ENCODE measurements around the gene CAMK2G. TPM values are rescaled to one million over a fixed set of nuclear protein-coding genes. Genes with fewer than 3 reads are reported as not detected.

Gene CAMK2G
- total RNA-seq, 2 donors from 2014 or later = 20.9 to 21.7 TPM

DNA sequence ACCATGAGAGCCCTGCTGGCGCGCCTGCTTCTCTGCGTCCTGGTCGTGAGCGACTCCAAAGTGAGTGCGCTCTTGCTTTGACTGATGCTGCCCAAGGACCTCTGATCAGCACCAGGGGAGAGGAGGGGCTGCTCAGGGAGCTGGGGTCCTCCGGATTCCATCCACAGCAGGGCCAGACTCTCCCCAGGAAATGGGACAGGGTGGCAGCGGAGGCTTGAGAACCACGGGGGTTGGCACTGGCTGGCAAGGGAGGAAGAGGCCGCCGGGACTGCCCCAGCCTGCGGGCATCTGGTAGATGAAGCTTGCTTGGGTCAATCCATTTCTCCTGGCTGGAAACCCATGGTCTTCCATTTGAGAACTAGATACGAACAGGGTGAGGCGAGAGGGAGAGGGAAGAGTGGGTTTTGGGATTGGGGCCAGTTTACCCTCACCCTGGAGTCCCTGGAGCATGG lies 37.2 kb upstream of the CAMK2G start:
- WGBS, 2 experiments (ENCODE audit: insufficient coverage in 1 of 2, insufficient read length in 1 of 2) = 24 to 30% methylated on average over 9 to 14 of the region's 14 CpGs
- Histone ChIP-seq H3K27ac (ENCODE audit: low read depth, low read length) (no peak overlapping the region), H3K4me1 (ENCODE audit: control insufficient read depth, insufficient read depth, low read length) (peaks cover 8% of the 10 kb centered on the region), H3K9ac (ENCODE audit: extremely low read depth, low read length, poor library complexity, severe bottlenecking) (no peak overlapping the region), H3K4me3 (ENCODE audit: low read length) (peak overlapping the region; percentile 85), H3K9me3 (ENCODE audit: control insufficient read depth, low read length) (no peaks in the 10 kb centered on the region), H3K36me3 (ENCODE audit: control insufficient read depth, insufficient read depth, low read length) (no peaks in the 10 kb centered on the region), H3K27me3 (ENCODE audit: control insufficient read depth, insufficient read depth, low read length, poor library complexity, severe bottlenecking) (peaks cover 43% of the 10 kb centered on the region)
- DNase-seq = no peak
- H3K4me1 Mint-ChIP-seq = peaks cover 16% of the 10 kb centered on the region
- H3K36me3 Mint-ChIP-seq (ENCODE audit: low read depth) = no peaks in the 10 kb centered on the region
- peaks cover 66% of the 10 kb centered on the region for H3K27me3 Mint-ChIP-seq (ENCODE audit: insufficient read depth)
- no peaks in the 10 kb centered on the region for H3K9me3 Mint-ChIP-seq
- H3K4me3 Mint-ChIP-seq = peak overlapping the region; percentile 76
- TF ChIP-seq, protein P1, sequence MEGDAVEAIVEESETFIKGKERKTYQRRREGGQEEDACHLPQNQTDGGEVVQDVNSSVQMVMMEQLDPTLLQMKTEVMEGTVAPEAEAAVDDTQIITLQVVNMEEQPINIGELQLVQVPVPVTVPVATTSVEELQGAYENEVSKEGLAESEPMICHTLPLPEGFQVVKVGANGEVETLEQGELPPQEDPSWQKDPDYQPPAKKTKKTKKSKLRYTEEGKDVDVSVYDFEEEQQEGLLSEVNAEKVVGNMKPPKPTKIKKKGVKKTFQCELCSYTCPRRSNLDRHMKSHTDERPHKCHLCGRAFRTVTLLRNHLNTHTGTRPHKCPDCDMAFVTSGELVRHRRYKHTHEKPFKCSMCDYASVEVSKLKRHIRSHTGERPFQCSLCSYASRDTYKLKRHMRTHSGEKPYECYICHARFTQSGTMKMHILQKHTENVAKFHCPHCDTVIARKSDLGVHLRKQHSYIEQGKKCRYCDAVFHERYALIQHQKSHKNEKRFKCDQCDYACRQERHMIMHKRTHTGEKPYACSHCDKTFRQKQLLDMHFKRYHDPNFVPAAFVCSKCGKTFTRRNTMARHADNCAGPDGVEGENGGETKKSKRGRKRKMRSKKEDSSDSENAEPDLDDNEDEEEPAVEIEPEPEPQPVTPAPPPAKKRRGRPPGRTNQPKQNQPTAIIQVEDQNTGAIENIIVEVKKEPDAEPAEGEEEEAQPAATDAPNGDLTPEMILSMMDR (conservative IDR thresholded peaks at IDR 0.05) = peak; percentile 1
- no peak overlapping the region for H3K27ac Mint-ChIP-seq

DNA sequence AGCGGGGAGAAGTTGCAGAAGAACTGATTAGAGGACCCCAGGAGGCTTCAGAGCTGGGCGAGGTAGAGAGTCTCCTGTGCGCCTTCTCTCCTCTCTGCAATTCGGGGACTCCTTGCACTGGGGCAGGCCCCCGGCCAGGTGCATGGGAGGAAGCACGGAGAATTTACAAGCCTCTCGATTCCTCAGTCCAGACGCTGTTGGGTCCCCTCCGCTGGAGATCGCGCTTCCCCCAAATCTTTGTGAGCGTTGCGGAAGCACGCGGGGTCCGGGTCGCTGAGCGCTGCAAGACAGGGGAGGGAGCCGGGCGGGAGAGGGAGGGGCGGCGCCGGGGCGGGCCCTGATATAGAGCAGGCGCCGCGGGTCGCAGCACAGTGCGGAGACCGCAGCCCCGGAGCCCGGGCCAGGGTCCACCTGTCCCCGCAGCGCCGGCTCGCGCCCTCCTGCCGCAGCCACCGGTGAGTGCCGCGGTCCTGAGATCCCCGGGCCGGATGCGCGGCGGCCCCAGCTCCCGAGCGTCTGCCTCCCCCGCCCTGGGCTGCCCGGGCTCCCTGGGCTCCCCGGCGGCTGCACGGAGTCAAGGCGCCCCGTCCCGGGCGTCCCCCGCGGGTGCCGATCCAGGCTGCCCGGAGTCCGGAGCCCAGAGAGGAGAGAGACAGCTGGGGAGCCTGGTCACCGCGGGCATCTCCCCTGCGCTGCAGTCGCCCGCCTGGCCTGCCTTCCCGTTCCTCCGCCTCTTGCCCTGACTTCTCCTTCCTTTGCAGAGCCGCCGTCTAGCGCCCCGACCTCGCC lies 36.6 kb upstream of the CAMK2G start, which contains the start of gene PLAU:
PLAU (plus strand) TSS at position 369 of the 789 bp plus-strand sequence. CDS start 424 bp downstream, outside the sequence.
- 0 to 1% methylated on average over 41 to 74 of the region's 74 CpGs for WGBS, 2 experiments (ENCODE audit: insufficient coverage in 1 of 2, insufficient read length in 1 of 2)
- Mint-ChIP-seq H3K4me1 (peaks cover 18% of the 10 kb centered on the region), H3K27ac (no peak within 1 kb of the TSS), H3K9me3 (no peaks in the 10 kb centered on the region), H3K4me3 (peak within 1 kb of the TSS; percentile 76), H3K36me3 (ENCODE audit: low read depth) (no peaks in the 10 kb centered on the region), H3K27me3 (ENCODE audit: insufficient read depth) (peaks cover 66% of the 10 kb centered on the region)
- TF ChIP-seq, protein P1 (conservative IDR thresholded peaks at IDR 0.05) = peak; percentile 19
- Histone ChIP-seq H3K27me3 (ENCODE audit: control insufficient read depth, insufficient read depth, low read length, poor library complexity, severe bottlenecking) (peaks cover 43% of the 10 kb centered on the region), H3K27ac (ENCODE audit: low read depth, low read length) (no peak within 1 kb of the TSS), H3K4me3 (ENCODE audit: low read length) (peak within 1 kb of the TSS; percentile 85), H3K9ac (ENCODE audit: extremely low read depth, low read length, poor library complexity, severe bottlenecking) (no peak within 1 kb of the TSS), H3K9me3 (ENCODE audit: control insufficient read depth, low read length) (no peaks in the 10 kb centered on the region), H3K36me3 (ENCODE audit: control insufficient read depth, insufficient read depth, low read length) (no peaks in the 10 kb centered on the region), H3K4me1 (ENCODE audit: control insufficient read depth, insufficient read depth, low read length) (peaks cover 8% of the 10 kb centered on the region)
- peak; percentile 91 for DNase-seq

- no peaks in the 10 kb centered on the region for H3K9me3 Mint-ChIP-seq
Measured at GRCh38 chr10:73910401-73910763, 36.0 kb upstream of the CAMK2G start.

More at GRCh38 chr10:73910401-73910763, 36.0 kb upstream of the CAMK2G start:
- TF ChIP-seq, protein P1 (conservative IDR thresholded peaks at IDR 0.05) = peak; percentile 38
- H3K4me3 Mint-ChIP-seq = peak overlapping the region; percentile 76
- H3K27me3 Mint-ChIP-seq (ENCODE audit: insufficient read depth) = peaks cover 64% of the 10 kb centered on the region
- H3K36me3 Mint-ChIP-seq (ENCODE audit: low read depth) = no peaks in the 10 kb centered on the region
- peaks cover 18% of the 10 kb centered on the region for H3K4me1 Mint-ChIP-seq
- H3K4me1 ChIP-seq (ENCODE audit: control insufficient read depth, insufficient read depth, low read length) = peaks cover 8% of the 10 kb centered on the region
- H3K27ac Mint-ChIP-seq = no peak overlapping the region
- H3K9ac ChIP-seq (ENCODE audit: extremely low read depth, low read length, poor library complexity, severe bottlenecking) = no peak overlapping the region
- peaks cover 43% of the 10 kb centered on the region for H3K27me3 ChIP-seq (ENCODE audit: control insufficient read depth, insufficient read depth, low read length, poor library complexity, severe bottlenecking)
- H3K36me3 ChIP-seq (ENCODE audit: control insufficient read depth, insufficient read depth, low read length) = no peaks in the 10 kb centered on the region
- no peak overlapping the region for H3K27ac ChIP-seq (ENCODE audit: low read depth, low read length)
- peak overlapping the region; percentile 85 for H3K4me3 ChIP-seq (ENCODE audit: low read length)
- DNase-seq = no peak
- WGBS, 2 experiments (ENCODE audit: insufficient coverage in 1 of 2, insufficient read length in 1 of 2) = 10 to 17% methylated on average over 5 to 9 of the region's 9 CpGs
- no peaks in the 10 kb centered on the region for H3K9me3 ChIP-seq (ENCODE audit: control insufficient read depth, low read length)

Data from endodermal cell (in vitro differentiated cells).